Activated CD4-positive, alpha-beta T cell treated with anti-CD3 and anti-CD28 coated beads, Interleukin-2, Interleukin-6, amounts not matched to agents 100 ng/mL and 50 ng/mL, durations not matched to agents 16 hours and 8 hours (primary cell): Measurements from ENCODE around the gene ADAM12.
"Not testable (repeated sequence)": the region's sequence is repeated elsewhere in the genome, so short reads cannot be mapped to it uniquely, and the experiment has no call there.

Source experiments
- DNase-seq: peaks from one replicate; pipeline ENCODE4 v3.0.0-alpha.2; 2020

The ADAM12 gene

GRCh38 chr10:126072622-126073021, 315.7 kb downstream of the ADAM12 start:
- DNase-seq: no peak

GRCh38 chr10:126070476-126071215, 317.6 kb downstream of the ADAM12 start:
- DNase-seq: no peak

GRCh38 chr10:126068322-126068721, 320.0 kb downstream of the ADAM12 start:
- no peak for DNase-seq

GRCh38 chr10:126066456-126066855, 321.8 kb downstream of the ADAM12 start:
- DNase-seq: no peak

GRCh38 chr10:126065751-126066377, 322.4 kb downstream of the ADAM12 start:
- DNase-seq: no peak

GRCh38 chr10:126064512-126064911, 323.8 kb downstream of the ADAM12 start:
- no peak for DNase-seq

- no peak for DNase-seq
Observed at GRCh38 chr10:126063353-126063791, 324.9 kb downstream of the ADAM12 start.

- DNase-seq: no peak
Observed at GRCh38 chr10:126062131-126063032, 325.9 kb downstream of the ADAM12 start.

- no peak for DNase-seq
Observed at GRCh38 chr10:126061526-126061925, 326.8 kb downstream of the ADAM12 start.

GRCh38 chr10:126060261-126060931, 327.9 kb downstream of the ADAM12 start:
- no peak for DNase-seq

- no peak for DNase-seq
Observed at GRCh38 chr10:126059076-126059826, 329.0 kb downstream of the ADAM12 start.

GRCh38 chr10:126058507-126058906, 329.8 kb downstream of the ADAM12 start:
- no peak for DNase-seq

GRCh38 chr10:126058104-126058503, 330.2 kb downstream of the ADAM12 start:
- DNase-seq: no peak

GRCh38 chr10:126057494-126057893, 330.8 kb downstream of the ADAM12 start:
- no peak for DNase-seq

- no peak for DNase-seq
Observed at GRCh38 chr10:126054191-126054590, 334.1 kb downstream of the ADAM12 start.

GRCh38 chr10:126052171-126052570, 336.1 kb downstream of the ADAM12 start:
- no peak for DNase-seq

- no peak for DNase-seq
Observed at GRCh38 chr10:126049759-126050700, 338.2 kb downstream of the ADAM12 start.

- DNase-seq: not testable (repeated sequence)
Observed at GRCh38 chr10:126047749-126048148, 340.5 kb downstream of the ADAM12 start.

GRCh38 chr10:126046831-126047230, 341.4 kb downstream of the ADAM12 start:
- DNase-seq: no peak

GRCh38 chr10:126045861-126046260, 342.4 kb downstream of the ADAM12 start:
- no peak for DNase-seq

- no peak for DNase-seq
Observed at GRCh38 chr10:126043389-126043788, 344.9 kb downstream of the ADAM12 start.
